T-helper 9 cell (primary cell): Measurements from ENCODE around the gene MT1G.
"Not testable (repeated sequence)": the region's sequence is repeated elsewhere in the genome, so short reads cannot be mapped to it uniquely, and the experiment has no call there.

Source experiments
- DNase-seq: peaks from one replicate; pipeline ENCODE4 v3.0.0-alpha.2; 2020

Gene MT1G

DNA sequence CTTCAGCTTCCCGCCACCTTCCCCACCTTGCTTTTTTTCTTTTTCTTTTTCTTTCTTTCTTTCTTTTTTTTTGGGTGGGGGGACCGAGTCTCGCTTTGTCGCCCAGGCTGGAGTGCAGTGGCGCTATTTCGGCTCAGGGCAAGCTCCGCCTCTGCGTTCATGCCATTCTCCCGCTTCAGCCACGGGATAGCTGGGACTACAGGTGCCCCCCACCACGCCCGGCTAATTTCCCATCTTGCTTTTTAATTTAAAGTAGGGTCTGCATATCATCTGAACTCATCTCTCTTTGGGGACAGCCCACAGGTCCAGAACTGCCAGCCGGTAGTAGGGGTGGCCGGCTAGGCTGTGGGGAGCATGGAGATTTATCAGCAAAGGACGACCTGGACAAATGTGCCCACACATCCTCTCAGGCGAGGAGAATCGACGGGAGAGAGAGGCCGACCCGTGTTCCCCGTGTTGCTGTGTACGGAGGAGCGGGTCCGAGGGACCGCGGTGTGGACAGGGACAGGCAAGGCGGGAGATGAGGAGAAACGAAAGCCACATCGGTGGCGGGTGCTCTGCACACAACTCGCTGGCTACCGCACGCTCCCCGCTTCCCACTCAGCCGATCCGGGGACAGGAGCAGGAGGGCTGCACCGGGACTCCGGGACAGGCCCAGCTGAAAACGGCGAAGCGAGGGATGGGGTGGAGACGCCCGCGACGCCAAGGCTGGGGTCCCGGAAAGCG lies 33.0 kb downstream of the MT1G start:
- no peak for DNase-seq

- no peak for DNase-seq
Measured at GRCh38 chr16:56633535-56633934, 34.3 kb downstream of the MT1G start.

GRCh38 chr16:56632848-56633365 lies 35.0 kb downstream of the MT1G start:
- DNase-seq: no peak

GRCh38 chr16:56632156-56632847 lies 35.6 kb downstream of the MT1G start, which contains the start of gene MT1M:
Gene MT1M (plus strand): TSS chr16:56632659. CDS start chr16:56632732, 73 bp downstream.
- DNase-seq: no peak

- DNase-seq: no peak
Measured at GRCh38 chr16:56631832-56632155, 36.1 kb downstream of the MT1G start.

GRCh38 chr16:56631197-56631596 lies 36.7 kb downstream of the MT1G start:
- no peak for DNase-seq

GRCh38 chr16:56630134-56630533 lies 37.7 kb downstream of the MT1G start:
- no peak for DNase-seq

- DNase-seq: no peak
Measured at GRCh38 chr16:56629531-56629930, 38.3 kb downstream of the MT1G start.

- DNase-seq: no peak
Measured at GRCh38 chr16:56628486-56629350, 39.1 kb downstream of the MT1G start.

- no peak for DNase-seq
Measured at GRCh38 chr16:56626685-56627084, 41.2 kb downstream of the MT1G start.

- DNase-seq: no peak
Measured at GRCh38 chr16:56625943-56626654, 41.8 kb downstream of the MT1G start.

DNA sequence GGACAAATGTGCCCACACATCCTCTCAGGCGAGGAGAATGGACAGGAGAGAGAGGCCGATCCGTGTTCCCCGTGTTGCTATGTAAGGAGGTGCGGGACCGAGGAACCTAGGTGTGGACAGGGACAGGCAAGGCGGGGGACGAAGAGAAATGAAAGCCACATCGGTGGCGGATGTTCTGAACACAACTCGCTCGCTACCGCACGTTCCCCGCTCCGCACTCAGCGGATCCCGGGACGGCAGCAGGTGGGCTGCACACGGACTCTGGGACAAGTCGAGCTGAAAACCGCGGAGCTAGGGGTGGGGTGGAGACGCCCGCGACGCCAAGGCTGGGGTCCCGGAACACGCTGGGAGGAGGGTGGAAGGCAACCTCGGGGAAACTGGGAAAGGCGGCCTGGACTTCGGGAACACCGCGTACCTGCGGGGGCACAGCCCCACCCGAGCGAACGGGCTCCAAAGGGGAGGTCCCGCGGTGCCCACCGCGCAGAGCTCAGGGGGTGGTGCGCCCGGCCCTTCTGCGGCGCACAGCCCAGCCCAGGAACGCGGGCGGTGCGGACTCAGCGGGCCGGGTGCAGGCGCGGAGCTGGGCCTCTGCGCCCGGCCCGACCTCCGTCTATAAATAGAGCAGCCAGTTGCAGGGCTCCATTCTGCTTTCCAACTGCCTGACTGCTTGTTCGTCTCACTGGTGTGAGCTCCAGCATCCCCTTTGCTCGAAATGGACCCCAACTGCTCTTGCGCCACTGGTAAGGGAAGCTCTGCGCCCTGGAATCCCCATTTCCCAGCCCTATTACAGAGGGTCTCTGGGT lies 42.5 kb downstream of the MT1G start, which contains the start of gene MT1E:
Gene MT1E (plus strand): TSS at position 642 of the 803 bp plus-strand sequence. CDS start 71 bp downstream, at position 713.
- no peak for DNase-seq

DNA sequence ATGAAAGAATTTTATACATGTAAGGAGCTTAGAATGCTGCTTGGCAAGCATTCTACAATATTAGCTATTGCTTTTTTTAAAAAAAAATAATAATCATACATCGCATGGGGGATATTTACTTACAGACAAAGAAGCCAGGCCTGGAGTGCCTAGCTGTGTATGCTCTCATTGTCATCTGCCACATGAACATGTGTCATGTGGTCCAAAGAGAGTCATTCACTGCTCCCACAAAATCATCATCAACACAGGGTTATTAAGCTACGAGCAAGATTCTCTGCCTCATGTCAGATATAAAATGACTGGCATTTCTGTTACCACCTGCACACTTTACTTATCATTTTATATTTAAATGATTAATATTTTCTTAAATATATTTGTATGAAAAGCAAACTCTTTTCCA lies 44.2 kb downstream of the MT1G start:
- DNase-seq: no peak

- DNase-seq: not testable (repeated sequence)
Measured at GRCh38 chr16:56623184-56623583, 44.7 kb downstream of the MT1G start.

DNA sequence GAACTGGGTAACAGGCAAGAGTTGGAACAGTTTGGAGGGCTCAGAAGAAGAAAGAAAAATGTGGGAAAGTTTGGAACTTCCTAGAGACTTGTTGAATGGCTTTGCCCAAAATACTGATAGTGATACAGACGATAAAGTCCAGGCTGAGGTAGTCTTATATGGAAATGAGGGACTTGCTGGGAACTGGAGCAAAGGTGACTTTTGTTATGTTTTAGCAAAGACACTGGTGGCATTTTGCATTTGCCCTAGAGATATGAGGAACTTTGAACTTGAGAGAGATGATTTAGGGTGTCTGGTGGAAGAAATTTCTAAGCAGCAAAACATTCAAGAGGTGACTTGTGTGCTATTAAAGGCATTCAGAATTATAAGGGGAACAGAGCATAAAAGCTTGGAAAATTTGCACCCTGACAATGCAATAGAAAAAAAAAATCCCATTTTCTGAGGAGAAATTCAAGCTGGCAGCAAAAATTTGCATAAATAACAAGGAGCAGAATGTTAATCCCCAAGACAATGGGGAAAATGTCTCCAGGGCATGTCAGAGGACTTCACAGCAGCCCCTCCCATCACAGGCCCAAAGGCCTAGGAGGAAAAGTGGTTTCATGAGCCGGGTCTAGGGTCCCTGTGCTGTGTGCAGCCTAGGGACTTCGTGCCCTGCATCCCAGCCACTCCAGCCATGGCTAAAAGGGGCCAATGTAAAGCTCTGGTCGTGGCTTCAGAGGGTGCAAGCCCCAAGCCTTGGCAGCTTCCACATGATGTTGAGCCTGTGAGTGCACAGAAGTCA lies 46.0 kb downstream of the MT1G start:
- DNase-seq: not testable (repeated sequence)

- DNase-seq: no peak
Measured at GRCh38 chr16:56620339-56620897, 47.4 kb downstream of the MT1G start.

DNA sequence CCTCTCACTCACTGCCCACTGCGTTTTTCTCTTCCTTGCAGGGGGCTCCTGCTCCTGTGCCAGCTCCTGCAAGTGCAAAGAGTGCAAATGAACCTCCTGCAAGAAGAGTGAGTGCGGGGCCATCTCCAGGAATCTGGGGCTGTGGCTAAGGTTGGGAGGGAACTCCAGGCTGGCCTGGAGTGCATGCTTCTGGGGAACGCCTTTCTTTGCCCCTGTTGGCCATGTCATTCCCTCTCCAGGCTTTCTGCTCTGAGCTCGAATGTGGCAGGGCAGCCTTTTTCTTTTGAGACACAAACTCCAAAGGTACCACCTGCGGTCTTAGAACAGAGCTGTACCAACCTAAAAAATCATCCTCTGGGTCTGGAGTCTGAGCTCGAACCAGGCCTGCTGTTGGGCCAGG lies 49.7 kb downstream of the MT1G start:
- no peak for DNase-seq

GRCh38 chr16:56617212-56618085 lies 50.4 kb downstream of the MT1G start:
- peak; percentile 38 for DNase-seq
